Fibroblast of lung (primary cell): ENCODE results near the gene IP6K2.

Source experiments
- CTCF ChIP-seq, 2 donors: IDR thresholded peaks in 1 of 2; conservative IDR thresholded peaks in 1 of 2; 1 replicate in 1 of 2; 2 replicates in 1 of 2; pipeline ENCODE4 v1.5.1; 2011 to 2012; ENCODE audit warnings: low read length in 2 of 2, control low read depth in 1 of 2, inconsistent platforms in 1 of 2, low read depth in 1 of 2, mild to moderate bottlenecking in 1 of 2
- EZH2 ChIP-seq: IDR thresholded peaks from 2 replicates; pipeline ENCODE4 v1.5.1; 2012; ENCODE audit warnings: low read length, control low read depth, mild to moderate bottlenecking; ENCODE audit errors: missing control alignments

- TF ChIP-seq CTCF (conservative IDR thresholded peaks at IDR 0.05 in 1 of 2, IDR thresholded peaks at IDR 0.05 in 1 of 2; ENCODE audit: low read depth in 1 of 2, low read length in 2 of 2): peak in 1 of 2 donors; percentile 11
- TF ChIP-seq EZH2: no peak
These were observed 19.1 kb downstream of the IP6K2 start for GRCh38 chr3:48697952-48698351.
